Activated effector memory CD4-positive, alpha-beta T cell treated with Interleukin-2 at 50 U/mL for 16 hours (primary cell): ENCODE results near the gene HOXB9.

Source experiments
- DNase-seq: peaks from one replicate; pipeline ENCODE4 v3.0.0-alpha.2; 2020

HOXB9 gene

DNA sequence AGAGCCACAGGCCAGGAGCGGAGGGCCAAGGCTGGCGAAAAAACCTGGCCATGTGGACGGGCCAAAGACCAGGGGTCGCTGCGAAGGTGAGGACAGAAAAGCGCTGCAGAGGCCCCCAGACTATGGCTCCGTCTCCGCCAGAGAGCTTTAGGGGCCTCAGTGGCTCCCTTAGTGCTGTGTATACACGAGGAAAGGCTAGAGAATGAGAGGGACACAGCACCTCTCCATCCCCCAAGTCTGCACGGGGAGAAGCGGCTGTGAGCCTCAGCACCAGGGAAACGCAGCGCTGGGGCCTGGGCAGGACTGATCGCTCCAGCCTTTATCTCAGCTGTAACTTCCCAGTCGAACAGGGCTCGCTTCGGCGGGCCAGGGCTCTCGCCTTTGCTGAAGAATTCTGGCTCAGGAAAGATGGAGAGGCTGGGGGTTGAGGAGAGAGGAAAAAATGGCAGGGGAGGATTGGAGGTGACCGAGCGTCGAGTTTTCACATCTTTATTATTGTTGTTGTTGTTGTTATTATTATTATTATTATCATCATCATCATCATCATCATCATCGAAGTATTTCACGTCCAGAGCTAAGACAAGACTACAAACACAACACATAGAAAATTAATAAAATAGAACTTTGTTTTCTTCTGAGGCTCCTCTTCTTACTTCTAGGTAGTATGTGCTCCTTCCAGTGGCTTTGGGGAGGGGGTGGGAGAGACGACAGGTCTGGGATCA is 30.7 kb downstream of the HOXB9 start:
- no peak for DNase-seq

DNA sequence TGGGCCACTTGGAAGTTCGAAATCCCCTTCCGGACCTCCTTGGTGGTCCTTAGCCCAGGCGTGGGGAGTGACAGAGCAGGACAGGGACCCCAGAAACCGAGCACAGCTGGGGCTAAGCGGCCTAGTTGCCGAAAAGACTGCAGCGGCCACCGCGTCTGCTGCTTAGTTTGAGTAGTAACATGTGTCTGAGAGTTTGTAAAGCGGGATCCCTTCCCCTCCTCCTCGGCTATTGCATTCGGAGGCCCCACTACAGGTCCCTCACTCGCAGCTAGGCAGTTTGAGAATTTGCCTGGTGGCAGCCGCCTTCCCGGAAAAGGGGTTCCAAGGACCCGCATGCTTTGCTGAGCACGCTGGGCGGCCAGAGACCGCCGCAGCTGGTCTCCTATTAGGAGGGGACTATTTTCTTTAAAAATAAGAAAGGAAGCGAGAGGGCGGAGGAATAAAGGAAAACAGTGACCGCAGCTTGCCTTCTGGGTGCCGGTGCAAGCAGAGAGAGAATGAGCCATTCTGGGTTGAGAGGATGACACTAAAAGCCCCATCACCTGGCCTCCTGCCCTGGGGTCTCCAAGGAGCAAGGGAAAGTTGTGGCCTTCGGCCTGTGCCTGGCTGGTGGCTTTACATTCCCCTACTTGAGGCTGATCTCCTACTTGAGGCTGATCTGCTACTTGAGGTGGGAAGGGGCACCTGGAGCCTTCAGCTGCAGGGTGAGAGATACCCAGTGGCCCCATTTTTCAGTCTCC is 31.4 kb downstream of the HOXB9 start:
- DNase-seq: no peak

DNA sequence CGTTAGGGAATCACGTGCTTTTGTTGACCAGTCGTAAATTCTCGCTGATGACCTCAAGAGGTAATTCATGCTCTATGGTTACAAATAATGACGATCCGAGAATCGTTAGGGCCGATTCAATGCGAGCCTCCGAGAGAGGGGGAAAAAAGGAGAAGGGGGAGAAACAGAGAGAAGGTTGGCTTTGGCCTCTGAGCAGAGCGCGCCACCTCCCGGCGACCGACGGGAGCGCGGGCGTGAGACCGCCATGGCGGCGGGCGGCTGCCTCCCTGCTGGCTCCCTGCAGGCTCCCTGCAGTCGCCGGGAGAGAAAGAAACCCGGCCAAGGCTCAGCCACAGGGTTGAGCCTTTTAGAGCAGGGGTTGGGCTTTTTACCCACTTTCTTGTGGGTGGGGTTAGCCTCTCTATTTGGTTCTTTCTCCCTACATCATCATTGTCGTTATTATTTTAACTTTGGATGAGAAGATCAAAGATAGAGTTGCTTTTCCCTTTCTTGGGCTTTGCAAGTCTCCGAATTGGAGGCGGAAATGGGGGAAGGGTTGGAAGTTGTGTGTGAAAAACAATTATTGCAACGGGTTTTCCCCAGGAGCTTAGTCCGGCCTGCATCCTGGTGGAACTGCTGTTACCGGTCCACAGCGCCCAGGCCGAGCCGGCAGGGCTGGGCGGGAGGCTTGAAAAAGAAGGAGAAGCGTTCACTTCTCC is 32.2 kb downstream of the HOXB9 start:
- peak; percentile 76 for DNase-seq

DNA sequence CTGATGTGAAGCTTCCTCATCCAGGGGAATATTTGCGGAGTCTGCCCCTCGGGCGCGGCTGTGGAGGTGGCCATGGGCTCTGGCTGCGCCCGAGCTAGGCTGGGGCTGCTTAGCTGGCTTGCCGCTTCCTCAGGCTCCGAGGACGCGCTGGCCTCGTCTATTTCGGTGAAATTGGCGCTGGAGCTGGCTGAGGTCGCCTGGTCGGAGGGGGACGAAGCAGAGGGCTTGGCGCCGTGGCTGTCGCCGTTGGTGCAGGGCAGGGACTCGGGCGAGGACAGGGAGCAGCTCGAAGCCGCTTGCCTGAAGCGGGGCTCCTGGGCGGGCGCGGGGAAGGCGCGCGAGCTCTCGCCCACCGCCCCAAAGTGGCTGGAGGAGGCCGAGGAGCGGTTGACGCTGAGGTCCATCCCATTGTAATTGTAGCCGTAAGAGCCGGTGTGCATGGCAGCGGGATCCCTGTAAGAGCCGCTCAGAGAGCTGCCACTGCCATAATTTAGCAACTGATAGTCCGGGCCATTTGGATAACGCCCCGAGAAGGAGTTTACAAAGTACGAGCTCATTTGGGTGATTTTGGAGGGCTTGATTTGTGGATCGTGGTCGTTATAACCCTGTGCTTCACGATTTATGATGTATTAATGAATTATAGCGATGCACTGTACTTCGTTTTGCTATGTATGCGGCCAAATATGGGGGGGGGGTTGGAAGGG is 32.9 kb downstream of the HOXB9 start, which contains the start of gene HOXB5:
TSS of gene HOXB5 (minus strand) at position 654 of the 704 bp plus-strand sequence. CDS start at position 557, 97 bp downstream.
- no peak for DNase-seq

DNA sequence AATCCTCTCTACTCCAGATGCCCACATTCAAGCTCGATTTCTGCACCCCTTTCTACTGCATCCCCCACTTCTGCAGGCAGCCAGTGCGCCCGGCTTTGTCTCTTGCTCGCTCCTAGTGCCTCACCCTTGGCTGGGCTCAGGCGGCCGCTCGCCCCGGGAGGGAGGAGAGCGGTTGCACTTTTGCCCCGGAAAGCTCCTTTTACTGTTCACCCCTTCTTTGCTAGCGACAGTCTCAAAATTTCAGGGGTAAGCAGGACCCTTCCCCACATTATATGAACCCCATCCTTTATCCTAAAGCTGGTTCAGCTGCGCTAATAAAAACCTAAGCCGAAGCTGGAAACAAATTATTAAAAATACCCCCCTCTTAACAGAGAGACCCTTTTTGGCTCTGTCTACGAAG is 33.6 kb downstream of the HOXB9 start:
- no peak for DNase-seq

DNA sequence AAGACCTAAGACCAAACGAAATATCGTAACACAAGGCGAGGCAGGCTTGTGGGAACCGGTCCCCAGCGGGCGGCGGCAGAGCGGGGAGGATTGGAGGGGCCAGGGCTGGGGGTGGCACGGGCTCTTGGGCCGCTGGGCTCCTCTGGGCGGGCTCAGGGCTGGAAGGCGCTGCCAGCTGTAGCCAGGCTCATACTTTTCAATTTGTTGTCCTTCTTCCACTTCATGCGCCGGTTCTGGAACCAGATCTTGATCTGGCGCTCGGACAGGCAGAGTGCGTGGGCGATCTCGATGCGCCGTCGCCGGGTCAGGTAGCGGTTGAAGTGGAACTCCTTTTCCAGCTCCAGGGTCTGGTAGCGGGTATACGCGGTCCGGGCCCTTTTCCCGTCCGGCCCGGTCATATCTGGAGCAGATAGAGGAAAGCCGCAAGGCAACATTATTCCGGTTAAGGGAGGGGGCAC is 34.1 kb downstream of the HOXB9 start:
- no peak for DNase-seq

DNA sequence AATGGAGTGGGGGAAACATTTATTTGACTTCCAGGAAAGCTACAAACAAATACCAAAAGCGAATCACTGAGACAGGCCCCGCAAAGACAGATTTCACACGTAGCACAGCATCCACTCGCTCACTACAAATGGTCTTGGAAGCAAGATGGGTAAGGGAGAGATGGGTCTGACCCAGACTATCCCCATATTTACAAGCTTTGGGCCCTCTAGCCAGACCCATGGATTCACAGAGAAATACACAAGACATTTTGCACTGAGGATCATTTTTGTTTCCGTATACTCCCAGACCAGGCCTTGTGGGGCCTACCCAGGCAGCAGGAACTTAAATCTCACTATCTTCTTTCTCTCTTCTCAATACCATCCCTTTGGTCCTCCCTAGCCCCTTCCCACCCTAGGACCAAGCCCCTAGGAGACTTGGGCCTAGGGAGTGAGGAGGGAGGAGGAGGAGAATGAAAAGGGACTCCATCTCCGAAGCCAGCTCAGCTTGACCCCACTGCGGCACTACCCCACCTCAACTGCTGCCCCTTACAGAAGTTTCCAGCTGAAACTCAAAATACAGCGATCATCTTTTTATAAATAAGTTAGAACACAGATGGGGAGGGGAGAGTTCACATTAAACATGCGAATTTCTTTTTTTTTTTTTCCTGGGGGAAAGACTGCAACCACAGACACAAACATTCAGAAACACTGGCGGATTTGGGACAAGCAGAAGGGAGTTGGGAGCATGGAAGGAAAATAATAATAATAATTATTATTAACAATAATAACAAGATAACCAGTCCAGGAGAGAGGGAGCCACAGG is 34.7 kb downstream of the HOXB9 start:
- DNase-seq: no peak

DNA sequence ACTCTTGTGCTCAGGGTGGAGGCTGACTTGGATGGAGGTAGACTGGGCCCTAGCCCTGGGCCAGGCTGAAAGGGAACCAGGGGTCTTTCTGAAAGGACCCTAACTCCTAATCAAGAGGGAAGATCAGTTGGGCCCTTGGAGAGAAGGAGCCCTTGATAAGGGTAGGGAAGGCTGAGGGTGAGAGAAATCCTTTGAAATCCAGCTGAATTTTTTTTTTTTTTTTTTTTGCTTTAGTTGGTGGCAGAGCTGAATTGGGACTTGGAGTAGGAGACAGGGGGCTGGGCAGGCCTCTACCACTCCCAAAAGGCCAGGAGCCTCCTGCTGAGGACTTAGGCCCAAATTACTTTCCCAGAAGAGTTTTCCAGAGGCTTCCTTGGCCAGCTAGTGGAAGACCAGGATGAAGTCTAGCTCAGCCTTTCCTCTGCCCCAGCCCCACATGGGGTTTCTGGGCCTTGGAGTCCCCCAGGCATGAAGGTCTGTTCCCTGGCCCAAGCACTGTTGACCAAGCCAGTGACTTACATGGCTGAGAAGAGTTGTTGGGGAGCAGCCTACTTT is 35.5 kb downstream of the HOXB9 start:
- DNase-seq: no peak

DNA sequence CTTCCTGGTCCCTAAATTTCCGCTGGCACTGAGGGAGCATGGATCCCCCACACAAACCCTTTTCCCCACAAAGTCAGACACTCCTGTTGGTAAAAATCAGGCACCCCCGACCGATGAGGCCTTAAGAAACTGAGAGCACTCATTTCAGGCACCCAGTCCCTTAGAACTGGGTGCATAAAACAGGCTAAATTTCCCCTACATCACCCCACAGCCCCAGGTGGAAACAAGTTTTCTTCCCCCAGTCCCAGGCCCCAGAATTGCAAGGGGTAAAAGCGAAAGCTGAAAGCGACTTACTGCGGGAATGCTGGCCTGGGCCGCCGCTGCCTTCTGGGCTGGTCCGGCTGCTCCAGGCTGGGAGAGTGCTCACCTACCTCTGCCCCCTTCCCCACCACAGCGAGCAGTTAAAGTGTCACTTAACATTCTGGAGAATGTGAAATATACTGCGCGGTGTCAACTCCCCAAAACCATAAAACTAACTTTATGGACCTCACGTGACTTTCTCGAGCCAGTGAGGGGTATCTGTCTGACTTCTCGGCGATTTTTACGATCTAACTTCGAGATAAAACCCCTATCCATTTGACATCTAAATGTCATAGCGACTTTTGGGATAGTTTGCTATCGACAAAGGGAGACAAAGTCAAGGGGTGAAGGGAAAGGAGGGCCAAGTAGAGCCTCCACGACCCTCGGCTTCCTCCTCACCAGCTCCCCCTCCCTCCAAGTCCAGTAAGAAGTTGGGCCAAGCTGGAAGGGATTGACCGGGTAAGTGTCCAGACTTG is 36.1 kb downstream of the HOXB9 start, which contains the start of gene HOXB3:
TSS of gene HOXB3 (minus strand) at position 411 of the 776 bp plus-strand sequence. CDS start 37,767 bp downstream, outside the sequence.
- DNase-seq: no peak

DNA sequence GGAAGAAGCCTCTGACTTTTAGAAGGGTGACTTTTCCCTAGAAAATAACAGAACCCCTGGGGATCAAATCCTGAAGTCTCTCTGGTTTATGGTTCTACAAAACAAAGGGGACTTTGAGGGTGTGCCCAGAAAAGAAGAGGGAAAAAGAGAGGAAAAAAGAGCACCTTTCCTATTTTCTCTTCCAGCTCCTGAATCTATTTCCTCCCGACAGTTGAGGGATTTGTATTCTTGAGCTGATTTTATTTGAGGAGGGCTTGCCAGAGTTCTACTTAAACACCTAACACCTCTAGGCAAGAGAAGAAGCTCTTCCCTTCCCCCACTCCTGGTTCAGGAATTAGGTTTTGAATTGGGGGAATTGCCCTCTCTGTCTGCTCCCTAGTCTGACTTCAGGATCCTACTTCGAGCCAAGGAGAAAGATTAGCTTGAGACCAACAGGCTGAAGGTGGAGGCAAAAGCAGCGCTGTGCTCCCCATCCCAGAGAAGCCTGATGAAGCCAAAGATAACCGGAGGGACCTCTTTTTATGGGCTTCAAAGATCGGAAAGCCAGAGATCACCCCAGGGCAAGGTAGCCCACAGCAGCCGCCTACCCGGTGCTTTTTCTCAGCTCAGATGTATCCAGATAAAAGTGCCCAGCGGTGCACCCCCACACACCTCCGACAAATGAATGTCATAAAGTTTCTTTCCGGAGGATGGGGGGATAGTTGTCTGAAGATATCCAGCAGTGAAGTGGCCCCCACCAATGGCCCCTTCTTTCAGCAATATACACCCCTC is 36.9 kb downstream of the HOXB9 start:
- no peak for DNase-seq

DNA sequence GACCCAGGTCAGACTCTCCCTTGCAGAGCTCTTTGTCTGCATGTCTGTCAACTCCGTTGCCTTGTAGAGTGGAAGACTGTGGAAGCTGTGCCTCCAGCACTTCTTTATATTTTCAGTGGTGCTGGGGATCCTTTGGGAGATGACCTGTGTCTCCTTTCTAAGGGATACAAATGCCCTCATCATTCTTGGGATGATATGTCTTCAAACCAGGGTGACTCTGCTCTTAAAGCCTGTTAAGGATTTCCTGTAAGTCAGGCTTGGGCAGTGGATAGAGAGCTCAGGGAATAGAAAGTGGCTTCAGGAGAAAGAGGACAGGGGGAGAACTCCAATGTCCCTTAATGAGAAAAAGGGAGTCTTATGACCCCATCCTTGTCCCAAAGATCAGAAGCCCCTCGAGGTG is 37.6 kb downstream of the HOXB9 start:
- DNase-seq: no peak

DNA sequence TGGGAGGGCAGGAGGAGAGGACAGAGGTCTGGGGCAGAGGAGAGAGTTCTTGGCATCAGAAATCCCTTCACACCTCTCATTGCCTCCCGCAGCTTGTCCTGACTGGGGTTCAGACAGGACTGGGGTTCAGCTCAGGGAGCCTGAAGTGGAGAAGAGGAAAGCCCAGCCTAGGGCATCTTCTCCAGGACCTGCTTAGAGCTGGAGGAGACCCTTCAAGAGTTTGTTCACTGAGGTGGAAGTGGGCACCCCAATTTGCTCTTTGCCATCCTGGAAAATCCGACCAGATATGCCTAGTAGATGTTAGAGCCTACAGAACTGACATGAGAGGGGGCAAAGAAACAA is 38.1 kb downstream of the HOXB9 start:
- no peak for DNase-seq

DNA sequence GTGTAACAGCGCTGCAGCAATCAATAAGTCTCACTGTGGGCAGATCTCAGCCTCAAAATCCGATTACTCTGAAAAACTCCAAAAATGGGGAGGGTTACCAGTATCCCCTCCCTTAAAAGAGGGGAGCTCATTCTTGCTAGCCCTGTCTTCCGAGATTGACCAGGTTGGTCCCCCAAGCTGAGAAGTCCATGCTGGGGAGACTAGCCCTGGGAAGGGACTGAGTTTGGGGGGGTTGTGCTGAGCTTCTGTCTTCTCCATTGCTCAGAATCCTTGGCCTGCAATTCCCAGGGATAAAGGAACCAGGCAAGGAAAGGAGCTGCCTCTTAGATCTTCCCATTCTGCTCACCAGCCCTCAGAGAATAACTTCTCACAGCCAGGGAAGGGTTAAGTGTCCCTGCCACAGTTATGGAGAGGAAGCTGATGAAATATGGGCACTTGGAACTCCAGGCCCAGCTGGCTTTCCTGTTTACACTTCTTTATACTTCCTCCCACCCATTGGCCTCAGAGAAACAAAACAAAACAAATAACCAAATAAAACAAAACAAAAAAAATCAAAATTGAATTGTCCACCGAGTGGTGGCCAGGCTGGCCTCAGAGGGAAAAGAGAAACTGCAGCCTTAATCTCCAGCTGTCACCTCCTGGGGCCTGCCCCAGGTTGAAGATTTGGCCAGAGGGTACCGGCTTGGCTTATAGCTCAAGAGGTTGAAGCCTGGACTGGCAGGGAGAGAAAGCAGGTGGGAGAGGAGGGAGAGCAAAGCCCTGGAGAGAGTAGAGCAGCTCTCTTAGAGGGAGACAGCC is 38.7 kb downstream of the HOXB9 start:
- no peak for DNase-seq

DNA sequence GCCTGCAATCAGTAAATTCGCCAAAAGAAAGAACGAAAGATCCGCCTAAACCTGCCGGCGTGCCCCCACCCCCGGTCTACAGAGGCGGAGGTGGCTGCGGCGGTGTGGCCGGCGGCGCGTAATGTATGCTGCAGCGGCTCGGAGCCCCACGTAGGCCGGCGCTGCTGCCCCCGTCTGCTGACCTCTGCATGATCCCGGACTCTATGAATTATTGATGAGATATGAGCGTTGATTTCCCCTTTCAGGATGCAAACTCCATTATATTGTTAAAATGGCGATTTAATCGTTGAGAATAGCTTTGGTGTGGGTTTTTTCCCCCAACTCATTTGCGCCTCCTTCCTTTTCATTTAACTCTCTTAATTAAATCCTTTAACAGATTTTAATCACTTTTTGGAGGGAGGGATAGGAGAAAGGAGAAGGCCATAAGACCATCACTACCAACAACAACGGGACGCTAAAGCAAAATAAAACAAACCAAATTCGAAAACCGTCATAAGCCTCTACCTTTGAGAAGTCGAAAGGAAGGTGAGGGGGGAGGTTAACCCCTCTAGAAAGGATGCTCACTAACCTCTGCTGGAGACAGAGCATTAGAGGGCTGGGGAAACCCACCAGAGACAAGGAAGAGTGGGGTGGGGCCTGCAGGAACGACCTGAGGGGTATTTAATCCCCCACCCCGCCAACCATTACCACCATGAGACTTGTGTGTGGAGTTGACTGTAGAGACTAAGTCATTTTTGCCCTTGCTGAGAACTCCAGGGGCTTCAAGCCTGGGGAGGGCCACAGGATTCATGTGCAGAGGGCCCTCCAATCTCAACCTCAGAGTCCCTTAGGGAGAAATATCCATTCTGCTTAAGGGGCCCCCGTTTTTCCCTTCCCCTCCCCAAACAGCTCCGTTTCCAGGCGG is 39.6 kb downstream of the HOXB9 start:
- no peak for DNase-seq

DNA sequence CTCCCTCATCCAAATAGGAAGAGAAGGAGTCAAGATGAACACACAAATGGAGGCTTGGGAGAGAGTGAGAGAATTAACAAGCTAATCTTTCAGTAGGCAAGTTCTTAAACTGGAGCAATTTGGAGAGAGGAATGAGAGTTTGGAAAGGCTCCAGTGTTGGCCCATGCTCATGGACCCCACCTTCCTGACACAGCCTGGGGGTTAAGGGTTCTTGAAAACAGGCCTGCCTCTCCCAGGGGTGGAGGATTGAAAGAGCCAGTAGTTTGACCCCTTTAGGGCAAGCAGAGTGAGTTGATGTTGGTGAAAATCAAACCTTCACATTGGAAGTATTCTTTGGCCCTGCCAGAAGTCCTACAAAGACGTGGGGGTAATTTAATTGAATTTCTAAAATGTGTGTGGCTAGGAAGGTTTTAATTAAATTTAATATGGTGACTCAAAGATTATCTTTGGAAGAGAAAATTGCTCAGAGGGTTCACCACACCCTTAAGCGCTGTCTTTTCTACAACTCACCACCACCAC is 41.9 kb downstream of the HOXB9 start:
- no peak for DNase-seq

DNA sequence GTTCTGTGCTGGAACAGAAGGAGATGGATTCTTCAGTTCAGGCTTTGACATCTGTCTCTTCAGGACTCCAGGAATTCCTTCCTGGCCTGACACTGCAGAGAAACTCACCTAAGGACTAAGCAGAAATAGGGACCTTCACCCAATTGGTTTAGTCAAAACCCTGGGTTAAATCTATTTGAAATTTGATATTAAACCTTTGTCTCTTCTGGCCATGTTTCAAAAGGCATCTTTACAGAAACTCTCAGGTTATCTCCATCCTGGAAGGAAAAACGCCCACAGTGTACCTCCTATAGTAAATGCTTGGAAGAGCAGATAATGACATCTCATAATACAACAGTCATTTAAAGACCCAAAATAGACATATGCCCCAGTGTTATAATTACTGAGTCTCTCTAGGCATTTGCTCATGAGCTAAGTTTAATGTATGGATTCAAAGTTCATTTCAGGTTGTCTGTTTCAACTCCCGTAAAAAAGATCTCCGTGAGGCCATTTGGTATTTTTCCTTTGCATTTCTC is 42.4 kb downstream of the HOXB9 start:
- DNase-seq: no peak

DNA sequence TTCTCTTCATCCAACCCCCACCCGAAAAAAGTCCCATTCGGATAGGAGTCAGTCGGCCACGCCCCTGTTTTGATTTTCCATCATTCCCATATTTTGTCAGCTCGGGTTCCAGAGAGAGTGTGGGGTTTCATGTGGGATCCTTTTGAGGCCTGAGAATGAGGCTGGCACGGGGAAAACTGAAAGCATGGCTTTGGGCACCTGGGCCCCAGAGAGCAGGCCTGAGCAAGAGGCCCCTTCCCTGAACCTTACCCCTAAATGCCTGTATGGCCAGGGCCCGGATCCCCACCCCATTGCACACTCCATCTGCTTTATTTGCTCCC is 43.4 kb downstream of the HOXB9 start:
- no peak for DNase-seq
